LNCAP (cell line): Measurements from ENCODE around the gene SLC25A3.

ENCODE experiments used
- TF ChIP-seq, protein P1 (sequence below): fragments of 450-650 bp; IDR thresholded peaks from 2 replicates; pipeline ENCODE4 v1.5.1; 2017; ENCODE audit warnings: mild to moderate bottlenecking

Gene SLC25A3

GRCh38 chr12:98653866-98654493, 60.5 kb downstream of the SLC25A3 start:
- TF ChIP-seq, protein P1, sequence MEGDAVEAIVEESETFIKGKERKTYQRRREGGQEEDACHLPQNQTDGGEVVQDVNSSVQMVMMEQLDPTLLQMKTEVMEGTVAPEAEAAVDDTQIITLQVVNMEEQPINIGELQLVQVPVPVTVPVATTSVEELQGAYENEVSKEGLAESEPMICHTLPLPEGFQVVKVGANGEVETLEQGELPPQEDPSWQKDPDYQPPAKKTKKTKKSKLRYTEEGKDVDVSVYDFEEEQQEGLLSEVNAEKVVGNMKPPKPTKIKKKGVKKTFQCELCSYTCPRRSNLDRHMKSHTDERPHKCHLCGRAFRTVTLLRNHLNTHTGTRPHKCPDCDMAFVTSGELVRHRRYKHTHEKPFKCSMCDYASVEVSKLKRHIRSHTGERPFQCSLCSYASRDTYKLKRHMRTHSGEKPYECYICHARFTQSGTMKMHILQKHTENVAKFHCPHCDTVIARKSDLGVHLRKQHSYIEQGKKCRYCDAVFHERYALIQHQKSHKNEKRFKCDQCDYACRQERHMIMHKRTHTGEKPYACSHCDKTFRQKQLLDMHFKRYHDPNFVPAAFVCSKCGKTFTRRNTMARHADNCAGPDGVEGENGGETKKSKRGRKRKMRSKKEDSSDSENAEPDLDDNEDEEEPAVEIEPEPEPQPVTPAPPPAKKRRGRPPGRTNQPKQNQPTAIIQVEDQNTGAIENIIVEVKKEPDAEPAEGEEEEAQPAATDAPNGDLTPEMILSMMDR = peak; percentile 72
